GM18909 (cell line): ENCODE measurements around the gene PDE10A.
"Not testable (repeated sequence)": the region's sequence is repeated elsewhere in the genome, so short reads cannot be mapped to it uniquely, and the experiment has no call there.

ENCODE experiments used
- ATAC-seq: cut with Tn5 transposase; IDR thresholded peaks from one replicate; pipeline ENCODE4 v1.9.1; 2021; ENCODE audit warnings: mild to moderate bottlenecking; ENCODE audit not compliant: unreplicated experiment, poor library complexity

The PDE10A gene

DNA sequence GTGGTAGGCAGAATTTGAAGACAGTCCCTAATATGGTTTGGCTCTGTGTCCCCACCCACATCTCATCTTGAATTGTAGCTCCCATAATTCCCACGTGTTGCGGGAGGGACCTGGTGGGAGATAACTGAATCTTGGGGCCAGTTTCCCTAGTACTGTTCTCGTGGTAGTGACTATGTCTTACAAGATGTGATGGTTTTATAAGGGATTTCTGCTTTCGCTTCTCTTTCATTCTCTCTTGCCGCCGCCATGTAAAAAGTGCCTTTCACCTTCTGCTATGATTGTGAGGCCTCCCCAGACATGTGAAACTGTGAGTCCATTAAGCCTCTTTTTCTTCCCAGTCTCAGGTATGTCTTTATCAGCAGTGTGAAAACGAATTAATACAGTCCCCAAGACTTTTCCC, 103.4 kb downstream of the PDE10A start:
- no peak for ATAC-seq

DNA sequence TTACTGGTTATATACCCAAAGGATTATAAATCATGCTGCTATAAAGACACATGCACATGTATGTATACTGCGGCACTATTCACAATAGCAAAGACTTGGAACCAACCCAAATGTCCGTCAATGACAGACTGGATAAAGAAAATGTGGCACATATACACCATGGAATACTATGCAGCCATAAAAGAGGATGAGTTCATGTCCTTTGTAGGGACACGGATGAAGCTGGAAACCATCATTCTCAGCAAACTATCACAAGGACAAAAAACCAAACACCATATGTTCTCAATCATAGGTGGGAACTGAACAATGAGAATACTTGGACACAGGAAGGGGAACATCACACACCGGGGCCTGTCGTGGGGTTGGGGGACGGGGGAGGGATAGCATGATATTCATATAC, 104.9 kb downstream of the PDE10A start:
- not testable (repeated sequence) for ATAC-seq

DNA sequence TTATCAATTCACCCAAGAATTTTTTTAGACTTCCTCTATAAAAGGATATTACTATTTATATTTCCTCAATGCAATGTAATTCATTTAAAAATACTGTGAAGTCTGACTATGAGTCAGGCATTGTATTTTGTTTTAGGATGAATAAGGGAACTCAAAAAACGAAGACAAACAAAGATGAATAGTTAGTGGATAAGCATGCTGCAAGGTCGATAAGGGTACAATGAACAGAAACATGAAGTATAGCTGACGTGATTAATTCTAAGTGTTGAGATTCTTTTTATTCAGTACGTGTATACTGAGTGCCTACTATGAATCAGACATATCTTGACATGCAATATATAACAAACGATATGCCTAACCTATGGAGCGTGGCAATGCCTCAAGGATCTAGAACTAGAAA, 105.4 kb downstream of the PDE10A start:
- no peak for ATAC-seq

DNA sequence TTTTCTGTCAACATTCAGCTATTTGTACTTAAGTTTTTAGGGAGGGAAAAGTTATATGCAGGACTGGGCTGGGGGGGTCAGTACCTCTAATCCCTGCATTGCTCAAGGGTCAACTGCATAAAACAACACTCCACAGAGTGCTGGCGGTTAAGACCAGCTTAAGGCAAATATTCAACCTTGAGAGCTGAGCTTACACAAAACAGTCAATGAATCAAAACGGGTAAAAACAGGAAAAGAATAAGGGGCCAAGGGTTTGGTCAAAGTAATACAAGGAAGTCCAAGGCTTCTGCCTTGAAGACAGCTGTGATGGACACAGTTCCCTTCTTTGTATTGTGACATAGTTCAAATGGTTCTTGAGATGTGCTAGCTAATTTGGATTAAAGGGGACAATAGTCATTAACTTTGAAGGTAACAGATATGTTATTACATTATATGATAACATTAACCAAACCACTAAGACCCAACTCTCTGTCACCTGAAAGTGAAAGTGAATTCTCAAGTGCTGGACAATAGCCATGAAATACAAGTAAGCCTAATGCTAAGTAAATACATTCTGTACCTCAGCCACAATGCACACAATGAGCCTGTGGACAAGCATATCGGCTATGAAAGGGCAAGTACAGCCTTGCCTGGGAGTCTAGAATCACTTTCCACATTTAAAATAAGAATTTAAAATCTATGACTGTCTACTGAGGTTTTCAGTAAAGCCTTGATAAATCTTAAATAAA, 106.8 kb downstream of the PDE10A start:
- ATAC-seq: no peak

GRCh38 chr6:165554644-165555043, 108.4 kb downstream of the PDE10A start:
- not testable (repeated sequence) for ATAC-seq

DNA sequence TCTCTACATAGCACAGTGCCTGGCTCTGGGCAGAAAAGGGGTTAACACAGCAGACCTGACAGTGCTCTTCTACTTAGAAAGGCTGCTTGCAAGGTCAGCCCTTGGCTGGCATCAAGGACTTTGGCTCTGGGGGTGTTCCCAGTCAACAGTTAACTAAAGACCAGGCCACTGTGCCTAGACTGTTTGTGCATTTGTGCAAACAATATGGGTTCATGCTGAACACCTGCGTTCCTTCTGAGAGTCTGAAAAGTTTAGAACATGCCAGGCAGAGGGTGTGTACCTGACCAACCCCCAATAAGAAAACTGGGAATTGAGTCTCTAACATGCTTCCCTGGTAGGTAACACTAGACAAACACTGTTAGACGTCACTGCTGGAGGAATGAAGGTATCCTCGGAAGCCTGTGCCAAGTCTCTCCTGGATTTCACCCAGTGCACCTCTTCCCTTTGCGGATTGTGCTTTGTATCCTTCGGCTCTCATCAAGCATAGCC, 110.7 kb downstream of the PDE10A start:
- no peak for ATAC-seq

DNA sequence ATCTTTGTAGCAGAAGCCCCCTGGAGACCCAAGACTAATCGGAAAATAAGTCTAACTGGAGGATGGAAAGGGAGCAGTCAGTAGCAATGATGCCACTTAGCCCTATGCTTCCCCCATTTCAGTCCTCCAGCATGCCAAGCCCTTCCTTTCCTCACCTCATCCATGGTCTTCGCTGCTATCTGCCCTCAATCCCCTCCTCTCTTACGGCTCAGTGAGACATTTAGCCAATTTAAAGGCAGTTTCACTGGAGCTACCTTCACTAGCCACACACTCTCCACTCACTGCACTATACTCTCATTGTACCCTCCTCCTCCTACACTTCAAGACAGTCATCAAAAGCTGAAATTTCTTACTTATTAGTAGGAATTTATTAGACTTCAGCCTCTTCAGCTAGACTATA, 111.2 kb downstream of the PDE10A start:
- ATAC-seq: no peak

GRCh38 chr6:165548450-165548849, 114.6 kb downstream of the PDE10A start:
- ATAC-seq: no peak

DNA sequence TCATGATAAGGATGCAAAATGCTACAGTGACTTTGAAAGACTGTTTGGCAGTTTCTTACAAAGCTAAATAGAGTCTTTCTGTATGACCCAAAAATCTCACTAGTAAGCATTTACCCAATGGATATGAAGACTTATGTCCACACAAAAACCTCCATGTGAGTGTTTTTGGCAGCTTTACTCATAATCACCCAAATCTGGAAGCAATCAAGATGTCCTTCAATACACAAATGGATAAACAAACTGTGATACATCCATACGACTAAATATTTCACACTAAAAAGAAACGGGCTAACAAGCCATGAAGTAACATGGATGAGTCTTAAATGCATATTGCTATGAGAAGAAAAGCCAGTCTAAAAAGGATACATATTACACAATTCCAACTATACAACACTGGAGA, 117.2 kb downstream of the PDE10A start:
- ATAC-seq: no peak

DNA sequence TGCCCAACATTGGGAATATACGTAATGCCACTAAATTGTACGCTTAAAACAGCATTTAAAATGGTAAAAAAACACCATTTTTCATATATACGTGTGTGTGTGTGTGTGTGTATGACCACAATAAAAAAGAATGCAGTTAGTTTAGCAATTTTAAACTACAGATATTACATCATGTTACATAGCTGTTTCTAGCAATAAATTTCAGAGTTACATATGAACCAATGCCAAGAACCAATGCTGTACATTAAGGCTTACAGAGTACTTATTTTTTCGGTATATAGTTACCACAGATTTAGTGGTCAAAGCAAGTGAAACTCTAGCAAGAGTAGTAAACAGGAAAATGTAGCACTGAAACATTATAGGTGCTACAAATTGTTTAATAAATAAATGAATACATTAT, 119.3 kb downstream of the PDE10A start:
- no peak for ATAC-seq

GRCh38 chr6:165536911-165537310, 126.1 kb downstream of the PDE10A start:
- no peak for ATAC-seq

DNA sequence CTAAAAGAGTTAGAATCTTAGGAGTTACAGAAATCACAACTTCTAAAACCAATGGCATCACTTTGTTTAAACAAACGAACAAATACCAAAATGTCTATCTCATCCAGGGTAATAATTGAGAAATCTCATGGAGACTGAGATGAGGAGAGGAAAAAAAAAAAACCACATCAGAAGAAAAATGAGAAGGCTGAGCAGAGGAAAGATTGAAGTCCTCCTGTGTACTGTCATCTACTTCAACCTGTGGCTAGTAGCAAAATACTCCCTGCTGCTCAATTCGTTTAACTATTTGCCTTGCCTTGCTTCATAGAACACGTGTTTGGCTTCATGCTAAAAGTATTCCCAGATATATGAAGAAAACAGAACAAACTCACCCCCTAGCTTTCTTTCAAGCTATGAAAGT, 143.7 kb downstream of the PDE10A start:
- ATAC-seq: no peak

DNA sequence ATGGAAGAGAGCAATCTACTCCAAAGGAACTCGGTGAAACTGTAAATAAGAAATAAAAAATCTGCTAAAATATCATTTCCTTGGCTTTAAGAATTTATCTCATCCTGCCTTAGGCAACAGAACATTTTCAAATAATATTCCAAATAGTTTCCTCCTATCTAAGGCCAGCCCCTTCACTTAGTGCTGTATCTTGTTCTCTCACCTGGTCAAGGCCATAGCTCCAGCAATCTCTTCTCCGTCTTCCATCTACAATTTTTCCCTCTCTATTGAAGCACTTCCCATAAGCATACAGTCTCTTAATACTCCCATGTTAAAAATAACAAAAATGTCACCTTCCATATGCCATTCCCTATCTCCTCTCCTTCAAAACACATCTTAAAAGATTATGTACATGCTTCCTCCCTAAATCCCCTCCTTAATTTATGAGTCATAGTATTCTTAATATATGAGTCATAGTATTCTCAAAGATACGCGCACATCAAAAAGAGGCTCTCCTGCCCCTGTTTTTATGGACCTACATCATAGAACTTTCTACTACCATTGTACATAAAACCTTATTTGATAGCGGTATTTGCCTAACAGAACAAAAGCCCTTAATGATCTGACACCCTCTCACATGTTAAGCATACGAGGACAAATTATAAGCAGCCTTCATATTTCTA, 146.9 kb downstream of the PDE10A start:
- ATAC-seq: no peak

DNA sequence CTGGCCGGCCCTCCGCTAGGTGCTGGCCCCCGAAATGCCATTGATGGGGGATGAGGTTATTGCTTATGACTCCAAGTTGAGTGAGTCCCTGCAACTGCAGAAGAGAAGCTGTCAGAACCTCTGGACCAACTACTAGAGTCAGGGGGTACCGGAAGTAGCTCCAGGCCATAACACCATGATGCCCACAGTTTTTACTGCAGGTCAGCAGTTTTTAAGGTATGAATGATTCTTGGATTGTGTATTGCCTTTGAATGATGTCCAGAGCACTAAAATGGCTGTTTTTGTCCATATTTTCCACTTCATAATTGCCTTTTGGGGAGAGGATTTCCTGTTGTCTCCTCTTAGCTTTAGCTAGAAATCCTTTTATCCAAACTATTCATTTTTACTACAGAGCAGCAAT, 148.4 kb downstream of the PDE10A start:
- no peak for ATAC-seq

GRCh38 chr6:165511807-165512206, 151.2 kb downstream of the PDE10A start:
- peak; percentile 96 for ATAC-seq

GRCh38 chr6:165508321-165508869, 154.6 kb downstream of the PDE10A start:
- no peak for ATAC-seq

DNA sequence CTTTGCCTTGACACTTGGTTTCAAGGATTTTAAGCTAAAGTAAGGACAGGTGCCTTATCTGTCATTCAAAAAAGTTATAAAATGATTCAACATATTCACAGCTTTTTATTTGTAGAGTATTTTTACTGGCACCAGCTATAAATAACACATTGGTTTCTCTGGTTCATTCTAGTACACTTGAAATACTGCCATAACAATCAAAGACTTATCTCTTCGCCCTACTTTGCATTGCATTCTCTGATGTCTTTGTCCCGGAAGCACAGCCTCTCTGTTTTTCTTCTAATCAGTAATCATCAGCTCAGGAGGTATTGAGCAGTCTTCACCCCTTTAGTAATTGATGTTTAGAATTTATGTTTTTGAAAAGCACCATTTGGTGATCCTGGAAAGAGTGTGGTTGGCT, 156.4 kb downstream of the PDE10A start:
- ATAC-seq: no peak

DNA sequence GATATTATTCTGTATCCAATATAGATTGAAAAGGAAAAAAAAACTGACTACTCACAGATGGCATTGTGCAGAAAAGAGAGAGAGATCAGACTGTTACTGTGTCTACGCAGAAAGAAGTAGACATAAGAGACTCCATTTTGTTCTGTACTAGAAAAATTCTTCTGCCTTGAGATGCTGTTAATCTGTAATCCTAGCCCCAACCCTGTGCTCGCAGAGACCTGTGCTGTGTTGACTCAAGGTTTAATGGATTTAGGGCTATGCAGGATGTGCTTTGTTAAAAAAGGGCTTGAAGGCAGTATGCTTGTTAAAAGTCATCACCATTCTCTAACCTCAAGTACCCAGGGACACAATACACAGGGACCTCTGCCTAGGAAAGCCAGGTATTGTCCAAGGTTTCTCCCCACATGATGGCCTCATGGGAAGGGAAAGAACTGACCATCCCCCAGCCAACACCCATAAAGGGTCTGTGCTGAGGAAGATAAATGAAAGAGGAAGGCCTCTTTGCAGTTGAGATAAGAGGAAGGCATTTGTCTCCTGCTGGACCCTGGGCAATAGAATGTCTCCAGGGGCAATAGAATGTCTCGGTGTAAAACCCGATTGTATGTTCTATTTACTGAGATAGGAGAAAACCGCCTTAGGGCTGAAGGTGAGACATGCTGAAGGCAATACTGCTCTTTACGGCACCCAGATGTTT, 162.7 kb downstream of the PDE10A start:
- ATAC-seq: not testable (repeated sequence)

GRCh38 chr6:165497472-165497871, 165.6 kb downstream of the PDE10A start:
- no peak for ATAC-seq

GRCh38 chr6:165488624-165489295, 174.3 kb downstream of the PDE10A start:
- no peak for ATAC-seq
